K562 (cell line): ENCODE results near the gene UBE2G2. TPM values are rescaled to one million over a fixed set of nuclear protein-coding genes. Genes with fewer than 3 reads are reported as not detected.

Experiments
- ATAC-seq: fragments of 200-7000 bp; cut with Tn5 transposase; 3 replicates; pipeline ENCODE4 v1.9.1; 2020; ENCODE audit warnings: moderate library complexity
- BruUV-seq: library from RNA; stranded (reverse); fragments of 400-500 nt; replicated peaks from 2 replicates; lab custom pipeline; 2021; lab: Mats Ljungman, UMichigan
- CTCF ChIA-PET: fragments of 300-600 bp; formaldehyde crosslinking; extraction: SDS; loops from one replicate; lab custom pipeline; 2021; ENCODE audit warnings: low intra/inter-chr PET ratio; lab: Yijun Ruan, JAX
- POLR2A ChIA-PET: fragments of 300-600, 350-650 bp; sonication (Branson Sonifier 250); formaldehyde crosslinking; extraction: SDS; loops from one replicate; lab custom pipeline; 2021; ENCODE audit warnings: antibody characterized with exemption, inconsistent platforms; lab: Yijun Ruan, JAX
- DNase-seq, 4 experiments: peaks; one replicate each; pipeline versions ENCODE4 v3.0.0 to v3.0.0-alpha.2; 2011 to 2018; ENCODE audit warnings: low spot score in 3 of 4, mixed read lengths in 3 of 4; ENCODE audit errors: extremely low read depth in 1 of 4
- FAIRE-seq: peaks from 2 replicates; lab custom pipeline; 2011; peaks lifted over from hg19 to GRCh38; lab: Jason Lieb, UNC
- H2AFZ ChIP-seq: 2 replicates; pipeline ENCODE4 v1.6.0; 2011; ENCODE audit warnings: low read depth, low read length, control low read depth, inconsistent platforms
- H3K27ac ChIP-seq: fragments of 200-600 bp; 3 replicates; pipeline ENCODE4 v1.8.0; 2011; ENCODE audit warnings: low read depth, mild to moderate bottlenecking, control low read depth, inconsistent platforms, low read length, moderate library complexity, mixed read lengths; ENCODE audit errors: extremely low read depth
- H3K27me3 ChIP-seq, 2 experiments: fragments of 300-600 bp in 1 of 2; 2 replicates in 1 of 2; 3 replicates in 1 of 2; pipeline versions ENCODE4 v1.6.0 to v1.8.0; 2011; ENCODE audit warnings: inconsistent platforms in 2 of 2, low read length in 2 of 2, mild to moderate bottlenecking in 1 of 2, mixed read lengths in 1 of 2, moderate library complexity in 1 of 2; ENCODE audit not compliant: control insufficient read depth in 2 of 2, insufficient read depth in 2 of 2
- H3K36me3 ChIP-seq: fragments of 300-600 bp; 3 replicates; pipeline ENCODE4 v1.8.0; 2011; ENCODE audit warnings: mild to moderate bottlenecking, low read length, inconsistent platforms; ENCODE audit not compliant: control insufficient read depth, insufficient read depth
- H3K4me1 ChIP-seq, 2 experiments: fragments of 200-600 bp in 1 of 2; replicated peaks in 1 of 2; 2 replicates in 1 of 2; 3 replicates in 1 of 2; pipeline versions ENCODE4 v1.5.1 to v1.8.0; 2011; ENCODE audit warnings: inconsistent platforms in 2 of 2, low read length in 2 of 2, mild to moderate bottlenecking in 1 of 2, mixed read lengths in 1 of 2, moderate library complexity in 1 of 2; ENCODE audit not compliant: control insufficient read depth in 2 of 2, insufficient read depth in 2 of 2
- H3K4me2 ChIP-seq: 2 replicates; pipeline ENCODE4 v1.6.1; 2011; ENCODE audit warnings: low read length, control low read depth, inconsistent platforms, mixed read lengths; ENCODE audit not compliant: insufficient read depth
- H3K4me3 ChIP-seq: fragments of 200-600 bp; sonication (generic), shearing (Covaris generic); 2 replicates; pipeline ENCODE4 v1.5.1; 2016; ENCODE audit warnings: control low read depth, inconsistent platforms
- H3K79me2 ChIP-seq: fragments of 200-600 bp; 3 replicates; pipeline ENCODE4 v1.8.0; 2011; ENCODE audit warnings: low read length, inconsistent platforms; ENCODE audit not compliant: control insufficient read depth, insufficient read depth
- H3K9ac ChIP-seq, 2 experiments: 2 replicates each; pipeline versions ENCODE4 v1.6.0 to v1.6.1; 2011; ENCODE audit warnings: low read depth in 2 of 2, low read length in 2 of 2, control low read depth in 1 of 2, inconsistent platforms in 1 of 2, mild to moderate bottlenecking in 1 of 2, mixed read lengths in 1 of 2; ENCODE audit not compliant: insufficient read depth in 1 of 2
- H3K9me1 ChIP-seq: one replicate; pipeline ENCODE4 v1.6.0; 2011; ENCODE audit warnings: inconsistent platforms, mild to moderate bottlenecking, low read length, moderate library complexity; ENCODE audit not compliant: control insufficient read depth, insufficient read depth
- H3K9me3 ChIP-seq: replicated peaks from 2 replicates; pipeline ENCODE4 v1.5.1; 2011; ENCODE audit warnings: low read depth, low read length, inconsistent platforms; ENCODE audit not compliant: control insufficient read depth, insufficient read depth
- H4K20me1 ChIP-seq: replicated peaks from 2 replicates; pipeline ENCODE4 v1.6.1; 2011; ENCODE audit warnings: low read length, inconsistent platforms, mixed read lengths; ENCODE audit not compliant: control insufficient read depth, insufficient read depth
- ETV6 ChIP-seq, 3 experiments: fragments of 150-350 bp in 1 of 3; sonication (generic) in 1 of 3; formaldehyde crosslinking in 1 of 3; IDR thresholded peaks; 2 replicates each; pipeline versions ENCODE4 v1.6.1 to v1.8.0; 2014 to 2022; ENCODE audit warnings: borderline replicate concordance in 2 of 3, low read depth in 2 of 3, antibody characterized with exemption in 1 of 3, low read length in 1 of 3, mild to moderate bottlenecking in 1 of 3, missing genetic modification reagents in 1 of 3
- HMG20B ChIP-seq: fragments of 250-450 bp; sonication (Bioruptor Pico); IDR thresholded peaks from 2 replicates; pipeline ENCODE4 v1.5.0; 2021; ENCODE audit warnings: mild to moderate bottlenecking
- ZNF347 ChIP-seq: fragments of 450-650 bp; formaldehyde crosslinking; IDR thresholded peaks from 2 replicates; pipeline ENCODE4 v1.4.0; 2020; ENCODE audit warnings: low read depth, mild to moderate bottlenecking, moderate library complexity
- WGBS: fragments of 100-300 bp; shearing (Covaris generic); methylation state at CpG from one replicate; pipeline ENCODE4 v1.1.6; 2016; ENCODE audit warnings: low coverage, mixed read lengths; ENCODE audit not compliant: insufficient coverage; ENCODE audit errors: missing lambda C conversion rate; 5-methylcytosine and 5-hydroxymethylcytosine counted together
- in situ Hi-C: fragments of 300-500 bp; cut with MboI; formaldehyde crosslinking; loops from 4 replicates; pipeline ENCODE4 v1.15.0; 2018; ENCODE audit warnings: inconsistent platforms, mixed read lengths
- intact Hi-C: fragments of 100-400 bp; cut with micrococcal nuclease; formaldehyde crosslinking; loops from 2 replicates; pipeline ENCODE4 v1.14.2; 2022
- polyA plus RNA-seq, 8 experiments: library from polyadenylated mRNA; depleted of rRNA in 4 of 8; stranded (reverse) in 5 of 8; unstranded in 3 of 8; fragments of >200 nt; fragmentation: Nextera tagmentation in 2 of 8; fragmentation: Illumina TruSeq in 1 of 8; extraction: Ambion mirVana in 2 of 8; extraction: Trizol in 1 of 8; gene quantifications; 2 replicates each; pipeline versions ENCODE4 v1.2.1 to v1.2.3, GENCODE V29; 2011 to 2014; ENCODE audit warnings: inconsistent platforms in 1 of 8, missing spikeins in 1 of 8
- total RNA-seq, 7 experiments: library from RNA; depleted of rRNA in 6 of 7; stranded (reverse); fragments of >200 nt in 6 of 7; fragmentation: Illumina TruSeq in 2 of 7; extraction: Trizol in 2 of 7; gene quantifications; 2 replicates each; pipeline versions ENCODE4 v1.2.1 to v1.2.3, GENCODE V29; 2011 to 2021; ENCODE audit warnings: low replicate concordance in 1 of 7
- TF ChIP-seq, protein P1 (sequence below): fragments of 450-650 bp; IDR thresholded peaks from 2 replicates; pipeline ENCODE4 v1.6.1; 2016; ENCODE audit warnings: mild to moderate bottlenecking

The UBE2G2 gene
- total and polyA plus RNA-seq, 9 of the 15 experiments (the other 6 are each of a cell fraction or from before 2014, with no cell fraction given) = 47.5 to 225 (median 140) TPM

DNA sequence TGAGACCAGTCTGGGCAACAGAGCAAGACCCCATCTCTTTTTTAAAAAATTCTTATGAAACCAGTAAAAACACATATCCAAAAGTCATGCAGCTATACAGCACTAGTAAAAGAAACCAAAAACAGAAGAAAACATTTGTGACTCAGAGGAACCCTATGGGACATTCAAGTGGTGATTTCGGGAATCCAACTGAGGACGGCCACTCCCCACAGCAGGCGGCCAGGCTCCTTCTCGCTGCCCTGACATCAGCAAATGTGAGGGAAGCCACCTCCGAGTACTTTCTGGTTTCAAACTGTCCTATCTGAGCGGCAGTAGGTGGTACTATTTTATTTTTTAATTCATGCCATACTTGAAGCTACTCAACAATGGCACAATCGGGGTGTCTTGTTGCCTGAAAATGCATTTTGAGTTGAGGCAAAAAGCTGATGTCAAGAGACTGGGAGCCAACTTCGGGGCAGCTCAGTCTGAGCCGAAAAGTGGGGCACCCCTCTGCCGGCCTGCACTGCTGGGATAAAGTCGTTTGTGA is 12.9 kb upstream of the UBE2G2 start:
- H3K9me1 ChIP-seq = peaks cover 15% of the 10 kb centered on the region
- H3K27ac ChIP-seq = no peak overlapping the region
- ChIA-PET POLR2A (interaction anchor here (0.7 to 2.5 kb wide), 4 partner anchors 10 to 58 kb away, joined by 4 to 33 read pairs (median 4); partner anchors contain the start of gene UBE2G2), CTCF (no interaction called here)
- peaks cover 0 to 64% of the 10 kb centered on the region in 2 experiments; a peak in 4 of 5 replicates for H3K4me1 ChIP-seq
- no peaks in the 10 kb centered on the region for H3K27me3 ChIP-seq
- H3K9me3 ChIP-seq = peaks cover 3% of the 10 kb centered on the region; the same call in 1 of the 2 replicates
- no peak for TF ChIP-seq ZNF347 (CRISPR knock-in tag)
- no peak for TF ChIP-seq ETV6 (IDR thresholded peaks at IDR 0.05; ENCODE audit: borderline replicate concordance in 1 of 2, low read depth in 2 of 2, low read length in 1 of 2)
- no peak for TF ChIP-seq ETV6 (CRISPR knock-in tag; IDR thresholded peaks at IDR 0.05; ENCODE audit: borderline replicate concordance)
- TF ChIP-seq, protein P1, sequence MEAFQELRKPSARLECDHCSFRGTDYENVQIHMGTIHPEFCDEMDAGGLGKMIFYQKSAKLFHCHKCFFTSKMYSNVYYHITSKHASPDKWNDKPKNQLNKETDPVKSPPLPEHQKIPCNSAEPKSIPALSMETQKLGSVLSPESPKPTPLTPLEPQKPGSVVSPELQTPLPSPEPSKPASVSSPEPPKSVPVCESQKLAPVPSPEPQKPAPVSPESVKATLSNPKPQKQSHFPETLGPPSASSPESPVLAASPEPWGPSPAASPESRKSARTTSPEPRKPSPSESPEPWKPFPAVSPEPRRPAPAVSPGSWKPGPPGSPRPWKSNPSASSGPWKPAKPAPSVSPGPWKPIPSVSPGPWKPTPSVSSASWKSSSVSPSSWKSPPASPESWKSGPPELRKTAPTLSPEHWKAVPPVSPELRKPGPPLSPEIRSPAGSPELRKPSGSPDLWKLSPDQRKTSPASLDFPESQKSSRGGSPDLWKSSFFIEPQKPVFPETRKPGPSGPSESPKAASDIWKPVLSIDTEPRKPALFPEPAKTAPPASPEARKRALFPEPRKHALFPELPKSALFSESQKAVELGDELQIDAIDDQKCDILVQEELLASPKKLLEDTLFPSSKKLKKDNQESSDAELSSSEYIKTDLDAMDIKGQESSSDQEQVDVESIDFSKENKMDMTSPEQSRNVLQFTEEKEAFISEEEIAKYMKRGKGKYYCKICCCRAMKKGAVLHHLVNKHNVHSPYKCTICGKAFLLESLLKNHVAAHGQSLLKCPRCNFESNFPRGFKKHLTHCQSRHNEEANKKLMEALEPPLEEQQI = no peak
- no peak for TF ChIP-seq HMG20B (CRISPR knock-in tag)
- 86% methylated on average over 11 of the region's 11 CpGs for WGBS
- no peak overlapping the region for H3K4me2 ChIP-seq
- peaks cover 47% of the 10 kb centered on the region; the same call in 2 of the 3 replicates for H3K36me3 ChIP-seq
- ATAC-seq (no peak), FAIRE-seq (peak; percentile 46), DNase-seq (no peak)
- in situ Hi-C loops (no loop called here), intact Hi-C loops (no loop called here)
- no peak overlapping the region for H2AFZ ChIP-seq
- H3K4me3 ChIP-seq = no peak overlapping the region
- no peak overlapping the region; a peak in 1 of 4 replicates for H3K9ac ChIP-seq
- H4K20me1 ChIP-seq = peaks cover 25% of the 10 kb centered on the region; the same call in 1 of the 2 replicates
- H3K79me2 ChIP-seq = peaks cover 78% of the 10 kb centered on the region
- BruUV-seq = no TSS peak
